GM18511 (cell line): ENCODE measurements around the gene CAST.

Experiments used
- ATAC-seq: cut with Tn5 transposase; IDR thresholded peaks from one replicate; pipeline ENCODE4 v1.9.1; 2021; ENCODE audit warnings: mild to moderate bottlenecking, moderate library complexity; ENCODE audit not compliant: unreplicated experiment

Gene CAST

DNA sequence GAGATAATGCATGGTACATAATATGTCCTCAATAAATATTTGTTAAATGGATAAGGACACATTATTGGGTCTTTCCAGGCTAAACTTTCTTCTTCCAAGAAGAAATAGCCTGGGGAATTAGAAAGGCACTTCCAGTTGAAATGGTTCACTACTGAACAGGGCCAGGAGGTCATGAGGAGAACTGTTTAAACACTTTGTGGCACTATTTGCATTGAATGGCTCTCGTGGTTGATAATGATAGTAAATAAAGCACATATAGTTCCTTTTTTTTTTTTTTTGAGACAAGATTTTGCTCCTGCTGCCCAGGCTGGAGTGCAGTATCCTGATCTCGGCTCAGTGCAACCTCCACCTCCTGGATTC lies 19.9 kb upstream of the CAST start:
- no peak for ATAC-seq

DNA sequence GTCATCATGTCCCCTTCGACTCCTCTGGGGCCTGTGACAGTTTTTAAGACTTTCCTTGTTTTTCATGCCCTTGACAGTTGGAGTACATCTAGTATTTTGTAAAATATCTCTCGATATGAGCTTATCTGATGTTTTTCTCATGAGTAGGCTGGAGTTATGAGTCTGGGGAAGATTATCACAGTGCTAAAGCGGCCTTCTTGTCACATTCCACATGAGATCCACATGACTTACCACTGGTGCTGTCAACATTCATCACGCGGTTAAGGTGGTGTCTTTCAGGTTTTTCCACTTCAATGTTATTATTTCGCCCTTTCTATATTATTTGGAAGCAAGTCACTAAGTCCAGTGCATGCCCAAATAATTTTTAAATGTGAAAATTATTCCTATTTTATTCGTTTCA lies 17.1 kb upstream of the CAST start:
- ATAC-seq, result no peak

- ATAC-seq, result peak; percentile 82
Measured at GRCh38 chr5:96648023-96648422, 14.2 kb upstream of the CAST start.

DNA sequence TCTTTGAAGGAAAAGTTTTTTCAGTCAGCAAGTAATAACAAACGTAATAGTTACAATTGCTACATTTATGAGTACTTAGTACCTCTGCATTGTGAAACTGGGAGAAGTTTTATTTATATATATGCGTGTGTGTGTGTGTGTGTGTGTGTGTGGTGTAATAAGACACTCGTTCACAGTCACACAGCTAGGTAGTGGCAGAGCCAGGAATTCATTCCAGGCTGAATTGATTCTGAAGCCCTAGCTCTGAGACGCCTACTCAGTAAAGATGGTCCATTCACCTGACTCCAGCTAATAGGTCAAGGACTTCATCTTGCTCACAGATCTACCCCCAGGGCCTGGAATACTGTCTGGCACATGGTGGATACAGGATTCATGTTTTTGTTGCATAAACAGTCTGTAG lies 13.6 kb upstream of the CAST start:
- ATAC-seq, result no peak

- ATAC-seq, result no peak
Measured at GRCh38 chr5:96649251-96649662, 12.9 kb upstream of the CAST start.

DNA sequence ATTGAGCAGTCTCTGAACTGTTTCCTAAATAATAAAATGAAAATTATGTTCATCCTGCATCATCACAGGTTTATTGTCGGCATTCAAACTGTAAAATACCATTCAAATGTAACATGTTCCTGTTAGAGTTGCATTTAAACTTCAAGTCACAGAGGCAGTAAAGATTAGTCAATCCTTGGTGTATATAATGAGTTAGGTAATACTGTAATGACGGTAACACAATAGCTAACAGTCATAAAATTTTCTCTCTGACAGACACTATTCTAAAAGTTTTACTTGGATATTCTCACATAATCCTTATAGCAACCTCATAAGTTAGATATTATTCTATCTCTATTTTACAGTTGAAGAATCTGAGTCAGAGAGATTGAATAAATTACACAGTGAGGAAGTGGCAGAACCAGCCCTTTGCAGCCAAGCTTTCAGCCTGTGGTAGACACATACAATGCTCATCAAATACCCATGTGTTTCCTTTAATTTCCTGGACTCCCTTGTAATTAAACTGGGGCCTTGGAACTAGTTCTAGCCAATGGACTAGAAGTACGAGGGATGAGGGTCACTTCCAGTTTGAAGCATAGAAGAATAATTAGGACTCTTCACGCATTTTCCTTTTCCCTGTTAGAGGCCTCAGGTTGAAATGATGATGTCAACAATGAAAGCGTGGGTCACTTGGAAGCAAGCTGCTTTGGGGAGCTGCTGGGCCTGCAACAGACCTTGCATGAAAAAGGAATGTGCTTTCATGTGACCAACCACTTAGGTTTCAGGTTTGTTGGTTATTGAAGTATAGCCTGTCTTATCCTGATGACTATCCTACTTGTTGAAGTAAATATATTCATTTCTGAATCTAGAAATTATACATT lies 12.3 kb upstream of the CAST start:
- no peak for ATAC-seq

DNA sequence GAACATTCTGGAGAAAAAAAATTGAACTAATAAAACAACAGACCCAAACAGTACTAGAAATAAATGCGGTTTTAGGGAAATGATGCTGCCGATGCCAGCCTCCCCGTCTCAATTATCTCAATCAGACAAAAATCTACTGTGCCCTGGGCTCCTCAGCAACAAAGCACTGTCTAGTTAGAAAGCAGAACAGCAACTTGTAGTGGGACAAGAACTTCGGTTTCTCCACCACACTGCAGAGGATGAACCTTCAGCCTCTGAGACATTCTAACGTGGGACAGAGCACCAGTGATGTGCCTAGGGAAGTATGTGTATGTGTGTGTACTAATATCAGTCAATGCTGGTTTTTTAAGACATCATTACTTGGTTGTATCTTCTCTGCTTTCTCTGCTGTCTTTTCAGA lies 11.1 kb upstream of the CAST start:
- peak; percentile 56 for ATAC-seq

DNA sequence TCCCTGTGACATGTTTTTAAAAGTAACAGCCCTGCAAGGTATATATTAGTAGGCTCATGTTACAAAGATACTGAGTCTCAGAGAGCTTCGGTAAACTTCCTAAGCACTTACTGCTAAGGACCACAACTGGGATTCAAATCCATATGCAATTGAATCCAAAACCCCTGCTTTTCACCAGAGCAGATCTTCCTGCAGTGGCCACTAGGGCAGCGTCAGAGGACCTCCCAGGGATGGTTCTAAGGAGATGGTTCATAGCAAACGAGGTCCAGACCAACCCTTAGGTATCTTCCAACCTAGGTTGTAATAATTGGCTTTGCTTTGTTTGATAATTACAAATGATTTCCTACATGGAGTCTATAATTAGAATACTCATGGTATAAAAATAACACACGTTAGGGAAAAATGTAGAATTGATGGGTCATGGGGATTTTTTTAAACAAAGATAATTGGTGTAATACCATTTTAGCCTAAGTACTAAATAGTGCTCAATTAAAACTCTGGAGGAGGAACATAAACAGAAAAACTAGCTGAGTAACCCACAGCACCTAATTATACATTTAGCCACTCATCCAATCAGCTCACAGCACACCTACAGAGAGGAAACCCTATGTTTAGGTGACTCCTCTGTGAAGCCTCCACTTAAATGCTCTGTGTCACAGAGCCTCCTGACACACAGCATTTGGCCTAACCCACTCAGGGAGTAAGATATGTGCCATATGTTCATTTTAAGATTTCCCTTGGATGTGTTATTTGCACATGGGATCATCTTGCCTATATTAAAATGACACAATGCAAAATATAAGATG lies 10.0 kb upstream of the CAST start:
- ATAC-seq, result no peak

GRCh38 chr5:96652769-96653454 lies 9.3 kb upstream of the CAST start:
- ATAC-seq, result no peak

- ATAC-seq, result no peak
Measured at GRCh38 chr5:96654209-96654608, 8.0 kb upstream of the CAST start.

DNA sequence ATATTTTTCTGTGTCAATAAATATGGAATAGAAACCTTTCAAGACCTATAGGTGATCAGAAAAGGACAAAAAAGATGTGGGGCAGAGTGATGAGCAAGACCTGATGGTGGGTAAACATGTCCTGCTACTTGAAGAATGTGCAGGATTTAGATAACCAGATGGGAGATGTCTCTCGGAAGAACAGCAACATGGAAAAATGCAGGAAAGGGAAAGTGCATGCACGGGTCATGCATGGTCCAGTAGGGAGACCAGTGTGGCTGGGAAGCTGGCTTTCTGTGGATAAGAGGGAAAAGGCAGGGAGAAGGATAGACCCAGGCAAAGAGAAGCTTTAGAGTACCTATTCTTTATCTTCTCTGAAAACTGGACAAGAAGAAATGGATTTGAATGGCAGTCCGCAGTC lies 7.1 kb upstream of the CAST start:
- ATAC-seq, result no peak

GRCh38 chr5:96655506-96655905 lies 6.7 kb upstream of the CAST start:
- ATAC-seq, result no peak

- ATAC-seq, result peak; percentile 68
Measured at GRCh38 chr5:96657068-96657467, 5.1 kb upstream of the CAST start.

- no peak for ATAC-seq
Measured at GRCh38 chr5:96658272-96658671, 3.9 kb upstream of the CAST start.

DNA sequence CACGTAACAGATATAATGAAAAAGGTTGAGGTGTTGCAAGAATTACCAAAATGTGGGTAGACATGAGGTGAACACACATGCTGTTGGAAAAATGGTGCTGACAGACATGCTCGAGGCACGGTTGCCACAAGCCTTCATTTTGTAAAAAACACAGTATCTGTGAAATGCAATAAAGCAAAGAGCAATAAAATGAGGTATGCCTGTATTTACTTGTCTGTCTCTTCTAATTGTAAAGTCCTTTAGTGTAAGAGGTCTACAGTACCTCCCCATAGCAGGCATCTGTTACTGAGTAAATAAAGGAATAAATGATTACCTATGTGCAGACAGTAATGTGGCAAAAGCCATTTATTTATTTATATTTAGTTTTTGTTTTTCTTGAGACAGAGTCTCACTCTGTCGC lies 3.0 kb upstream of the CAST start:
- ATAC-seq, result no peak

DNA sequence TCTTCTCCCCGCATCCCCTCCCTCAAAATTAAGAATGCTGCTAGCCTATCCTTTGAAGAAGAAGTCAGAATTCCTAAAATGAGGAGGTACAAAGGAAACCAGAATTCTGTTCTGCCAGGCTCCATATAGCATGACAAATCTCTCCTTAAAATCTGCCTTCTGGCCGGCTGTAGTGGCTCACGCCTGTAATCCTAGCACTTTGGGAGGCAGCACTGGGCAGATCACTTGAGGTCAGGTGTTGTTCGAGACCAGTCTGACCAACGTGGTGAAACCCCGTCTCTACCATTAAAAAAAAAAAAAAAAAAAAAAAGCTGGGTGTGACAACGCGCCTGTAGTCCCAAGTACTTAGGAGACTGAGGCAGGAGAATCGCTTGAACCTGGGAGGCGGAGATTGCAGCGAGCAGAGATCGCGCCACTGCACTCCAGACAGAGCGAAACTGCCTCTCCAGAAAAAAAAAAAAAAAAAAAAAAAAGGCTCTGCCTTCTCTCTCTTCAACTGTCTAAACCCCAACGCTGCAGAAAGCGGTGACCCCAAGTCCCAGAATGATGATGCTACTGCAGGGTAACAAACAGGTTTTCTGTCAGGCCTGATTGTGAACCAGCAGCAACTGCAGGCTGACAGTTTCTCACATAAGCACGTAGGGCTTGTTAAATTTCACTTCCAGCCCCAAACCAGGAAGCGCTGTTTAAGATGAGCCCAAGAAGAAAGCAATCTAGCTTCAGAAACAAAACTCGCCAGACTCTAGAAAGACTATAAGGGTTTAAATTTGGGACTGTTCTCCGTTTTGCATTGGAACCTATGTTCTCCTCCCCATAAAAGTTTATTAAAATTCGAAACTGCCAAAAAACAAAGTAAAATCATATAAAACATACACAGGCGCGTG lies 963 bp upstream of the CAST start:
- ATAC-seq, result peak; percentile 17

GRCh38 chr5:96662725-96663518 lies 746 bp downstream of the CAST start:
- ATAC-seq, result peak; percentile 80

DNA sequence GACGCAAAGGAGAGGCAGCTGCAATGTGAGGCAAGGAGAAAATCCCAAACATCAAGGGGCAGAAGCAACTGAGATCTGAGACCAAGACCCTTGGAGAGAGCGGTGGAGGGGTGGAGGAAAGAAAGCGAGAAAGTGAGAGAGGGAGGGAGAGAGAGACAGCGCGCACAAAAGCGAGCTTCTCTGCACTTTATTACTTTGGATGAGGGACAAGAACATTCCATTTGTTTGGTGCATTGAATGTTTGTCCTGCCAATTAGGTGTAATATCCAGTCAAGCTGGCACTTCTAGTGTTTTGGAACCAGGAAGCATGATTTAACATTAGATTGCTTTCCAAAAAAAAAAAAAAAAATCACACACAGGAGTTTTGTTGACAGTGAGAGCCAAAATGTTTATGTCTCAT lies 1.4 kb downstream of the CAST start:
- ATAC-seq, result no peak

DNA sequence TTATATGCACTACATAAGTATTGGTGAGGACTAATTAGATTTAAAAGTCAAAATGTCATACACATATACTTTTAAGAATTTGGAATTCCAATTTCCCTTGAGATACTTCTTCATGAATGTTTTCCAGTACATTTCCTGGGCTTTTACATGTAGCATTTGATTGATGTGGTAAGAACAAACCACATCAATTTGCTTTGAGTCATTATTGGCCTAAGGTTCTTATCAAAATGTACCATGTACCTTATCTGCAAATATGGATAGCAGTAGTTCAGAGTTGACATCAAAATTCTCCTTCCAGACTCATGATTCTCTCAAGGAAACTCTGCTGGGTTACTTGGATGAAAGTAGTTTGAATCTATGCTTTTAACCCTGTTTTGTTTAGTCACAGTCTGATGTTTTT lies 2.5 kb downstream of the CAST start:
- no peak for ATAC-seq

DNA sequence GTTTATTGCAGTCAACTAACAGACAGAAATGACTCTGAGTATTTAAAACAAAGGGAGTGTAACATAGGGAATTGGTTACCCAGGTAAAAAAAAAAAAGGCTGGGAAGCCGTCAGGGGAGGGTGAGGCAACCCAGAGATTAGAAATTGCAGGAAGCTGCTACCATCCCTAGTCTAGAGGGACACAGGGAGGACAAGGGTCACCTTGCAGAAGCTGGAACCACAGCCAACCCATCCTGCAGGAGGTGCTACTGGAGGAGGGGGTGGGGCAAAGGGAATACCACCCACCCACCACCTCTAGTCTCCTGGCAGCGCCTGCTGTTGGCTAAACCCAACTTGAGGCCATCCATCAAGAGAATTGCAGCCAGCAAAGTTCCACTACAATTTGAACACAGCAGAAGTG lies 6.5 kb downstream of the CAST start:
- no peak for ATAC-seq
